Body of pancreas (tissue), 4 donors: ENCODE results near the gene PTPRN2. TPM values are rescaled to one million over a fixed set of nuclear protein-coding genes. Genes with fewer than 3 reads are reported as not detected.

Source experiments
- ATAC-seq: fragments of 150-250 bp; one replicate; pipeline ENCODE4 v1.9.1; 2016
- DNase-seq, 4 donors: peaks; one replicate each; pipeline ENCODE4 v3.0.0-alpha.2; 2019
- H3K27ac ChIP-seq, 4 donors: fragments of 200-600 bp; sonication (generic); 1 replicate in 3 of 4; 2 replicates in 1 of 4; pipeline versions ENCODE4 v1.5.1 to v1.6.1; 2016 to 2019; ENCODE audit warnings: mild to moderate bottlenecking in 1 of 4, mixed read lengths in 1 of 4, moderate library complexity in 1 of 4
- H3K27me3 ChIP-seq, 2 donors: fragments of 200-600 bp; sonication (generic); one replicate each; pipeline ENCODE4 v1.6.0; 2016; ENCODE audit warnings: mild to moderate bottlenecking in 1 of 2
- H3K36me3 ChIP-seq, 2 donors: fragments of 200-600 bp; sonication (generic); replicated peaks in 1 of 2; 2 replicates each; pipeline ENCODE4 v1.5.1; 2016; ENCODE audit warnings: low read depth in 2 of 2; ENCODE audit not compliant: insufficient read depth in 1 of 2
- H3K4me1 ChIP-seq: fragments of 200-600 bp; sonication (generic); one replicate; pipeline ENCODE4 v1.6.0; 2016
- H3K4me3 ChIP-seq, 2 donors: fragments of 200-600 bp; sonication (generic); 1 replicate in 1 of 2; 2 replicates in 1 of 2; pipeline ENCODE4 v1.5.1; 2016 to 2019
- H3K9me3 ChIP-seq, 3 donors: fragments of 200-600 bp; sonication (generic); 1 replicate in 2 of 3; 2 replicates in 1 of 3; pipeline ENCODE4 v1.5.1; 2016
- POLR2A ChIP-seq, 3 donors: fragments of 450-650 bp; IDR thresholded peaks; one replicate each; pipeline ENCODE4 v1.6.1; 2016; ENCODE audit warnings: antibody characterized with exemption in 3 of 3, mild to moderate bottlenecking in 2 of 3
- WGBS, 2 donors: methylation state at CpG; one replicate each; pipeline ENCODE4 v1.1.5; 2017; 5-methylcytosine and 5-hydroxymethylcytosine counted together
- intact Hi-C: fragments of 100-400 bp; cut with DNase I; formaldehyde crosslinking; loops from one replicate; pipeline ENCODE4 v1.15.1; 2023
- total RNA-seq, 2 donors: library from RNA; depleted of rRNA; stranded (reverse); fragments of >200 nt; gene quantifications; one replicate each; pipeline ENCODE4 v1.1.0, GENCODE V29; 2016
- TF ChIP-seq, protein P1 (sequence below), 7 experiments: fragments of 450-650 bp in 4 of 7; fragments of 200-600 bp in 3 of 7; sonication (generic) in 3 of 7; IDR thresholded peaks; one replicate each; pipeline ENCODE4 v1.5.1; 2016 to 2019; ENCODE audit warnings: antibody characterized with exemption in 7 of 7

PTPRN2 gene
- total RNA-seq, 2 donors from 2014 or later = 31.6 to 76.1 TPM

DNA sequence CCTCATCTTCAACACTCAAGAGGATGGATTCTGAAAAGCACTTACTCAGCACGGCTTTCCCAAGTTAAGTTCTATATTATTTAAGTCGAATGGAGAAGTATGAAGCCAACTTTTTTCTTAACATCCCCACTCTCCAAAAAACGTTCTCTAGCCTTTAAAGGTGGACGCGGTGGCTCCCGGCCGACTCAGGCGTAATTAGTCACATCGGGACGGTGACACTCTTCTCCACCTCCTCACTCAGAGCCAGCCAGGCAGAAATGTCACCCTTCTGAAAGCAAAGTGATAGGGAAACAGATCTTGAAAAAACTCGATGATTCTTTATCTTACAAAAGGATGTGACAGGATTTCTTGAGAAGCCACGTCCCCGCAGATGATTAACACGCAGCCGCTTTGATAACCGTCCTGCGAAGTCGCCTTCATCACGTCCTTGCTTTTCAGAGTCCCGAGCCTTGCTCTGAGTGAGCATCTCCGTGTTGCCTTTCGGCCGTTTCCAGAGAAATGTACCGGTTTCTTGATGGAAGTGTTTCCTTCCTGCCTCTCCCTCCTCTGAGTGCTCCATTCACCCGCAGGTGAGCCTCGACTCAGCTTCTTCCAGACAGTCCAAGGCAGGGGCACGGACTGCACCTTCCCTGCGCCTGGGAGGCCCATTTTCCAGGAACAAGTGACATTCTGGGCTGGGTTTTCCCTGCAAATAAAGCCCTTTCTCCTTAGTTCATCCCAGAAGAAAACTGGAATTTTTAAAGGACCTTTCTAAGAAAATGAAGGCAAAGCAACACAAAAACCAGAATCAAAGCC lies 936.1 kb downstream of the PTPRN2 start:
- no peak for DNase-seq

DNA sequence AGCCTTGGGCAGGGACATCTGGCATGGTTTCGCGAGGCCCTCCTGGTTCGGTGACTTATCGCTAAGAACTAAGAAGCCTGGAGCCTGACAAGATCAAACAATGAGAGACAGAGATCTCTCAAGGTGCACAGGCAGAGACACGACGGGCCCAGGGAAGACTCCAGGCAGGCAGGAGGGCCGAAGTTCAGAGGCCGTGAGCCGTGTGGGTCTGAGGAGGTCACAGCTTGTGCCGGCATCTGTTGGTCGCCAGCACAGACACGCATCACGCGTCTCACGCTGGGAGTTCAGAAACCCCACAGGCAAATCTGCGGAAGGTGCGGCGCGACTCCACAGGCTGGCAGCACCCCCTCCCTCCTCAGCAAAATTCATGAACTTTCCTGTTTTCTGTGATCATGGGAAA lies 936.8 kb downstream of the PTPRN2 start:
- no peak overlapping the region for H3K27ac ChIP-seq
- H3K36me3 ChIP-seq = no peaks in the 10 kb centered on the region
- H3K4me3 ChIP-seq = no peak overlapping the region
- no peaks in the 10 kb centered on the region for H3K9me3 ChIP-seq
- TF ChIP-seq, protein P1, sequence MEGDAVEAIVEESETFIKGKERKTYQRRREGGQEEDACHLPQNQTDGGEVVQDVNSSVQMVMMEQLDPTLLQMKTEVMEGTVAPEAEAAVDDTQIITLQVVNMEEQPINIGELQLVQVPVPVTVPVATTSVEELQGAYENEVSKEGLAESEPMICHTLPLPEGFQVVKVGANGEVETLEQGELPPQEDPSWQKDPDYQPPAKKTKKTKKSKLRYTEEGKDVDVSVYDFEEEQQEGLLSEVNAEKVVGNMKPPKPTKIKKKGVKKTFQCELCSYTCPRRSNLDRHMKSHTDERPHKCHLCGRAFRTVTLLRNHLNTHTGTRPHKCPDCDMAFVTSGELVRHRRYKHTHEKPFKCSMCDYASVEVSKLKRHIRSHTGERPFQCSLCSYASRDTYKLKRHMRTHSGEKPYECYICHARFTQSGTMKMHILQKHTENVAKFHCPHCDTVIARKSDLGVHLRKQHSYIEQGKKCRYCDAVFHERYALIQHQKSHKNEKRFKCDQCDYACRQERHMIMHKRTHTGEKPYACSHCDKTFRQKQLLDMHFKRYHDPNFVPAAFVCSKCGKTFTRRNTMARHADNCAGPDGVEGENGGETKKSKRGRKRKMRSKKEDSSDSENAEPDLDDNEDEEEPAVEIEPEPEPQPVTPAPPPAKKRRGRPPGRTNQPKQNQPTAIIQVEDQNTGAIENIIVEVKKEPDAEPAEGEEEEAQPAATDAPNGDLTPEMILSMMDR (IDR thresholded peaks at IDR 0.05) = no peak
- no peak for TF ChIP-seq POLR2A (IDR thresholded peaks at IDR 0.05)
- H3K27me3 ChIP-seq = no peaks in the 10 kb centered on the region
- DNase-seq (no peak), ATAC-seq (no peak)
- H3K4me1 ChIP-seq = no peaks in the 10 kb centered on the region
- 85 to 94% methylated on average over 18 to 19 of the region's 19 CpGs for WGBS, 2 donors
- intact Hi-C loops = no loop called here

More for the DNA sequence above, 936.1 kb downstream of the PTPRN2 start:
- no peaks in the 10 kb centered on the region for H3K27me3 ChIP-seq
- H3K27ac ChIP-seq = no peak overlapping the region
- no peak for ATAC-seq
- no peak for TF ChIP-seq POLR2A (IDR thresholded peaks at IDR 0.05)
- TF ChIP-seq, protein P1 (IDR thresholded peaks at IDR 0.05) = no peak
- WGBS, 2 donors = 76 to 84% methylated on average over 28 of the region's 28 CpGs
- no peaks in the 10 kb centered on the region for H3K9me3 ChIP-seq
- no peaks in the 10 kb centered on the region for H3K4me1 ChIP-seq
- no peak overlapping the region for H3K4me3 ChIP-seq
- intact Hi-C loops = no loop called here
- no peaks in the 10 kb centered on the region for H3K36me3 ChIP-seq

DNA sequence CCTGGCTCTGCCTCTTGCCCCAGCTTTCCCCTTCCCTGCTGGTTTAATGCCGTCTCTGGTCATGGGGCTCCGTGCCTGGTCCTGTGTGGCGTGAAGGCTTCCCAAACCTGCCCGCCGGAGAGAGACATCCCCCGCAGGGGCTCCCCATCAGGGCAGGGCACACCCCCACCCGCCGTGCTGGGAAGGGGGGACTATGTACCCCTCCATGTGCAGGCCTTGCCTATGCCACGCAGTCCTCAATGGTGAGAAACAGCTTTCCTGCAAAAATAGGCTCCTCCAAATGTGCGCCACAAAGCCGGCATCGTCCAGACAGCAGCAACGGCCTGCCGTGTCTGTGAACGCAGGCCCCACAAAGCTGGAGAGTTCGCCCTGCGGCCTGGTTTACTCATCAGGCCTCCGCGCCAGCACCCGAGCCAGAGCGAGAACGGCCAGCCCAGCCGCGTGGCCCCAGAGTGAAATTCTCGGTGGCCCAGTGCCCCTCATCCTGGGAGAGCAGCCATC lies 937.4 kb downstream of the PTPRN2 start:
- ATAC-seq = no peak
- 91 to 100% methylated on average over 12 to 23 of the region's 25 CpGs for WGBS, 2 donors
- no peaks in the 10 kb centered on the region for H3K4me1 ChIP-seq
- TF ChIP-seq, protein P1 (IDR thresholded peaks at IDR 0.05) = no peak
- no peak for TF ChIP-seq POLR2A (IDR thresholded peaks at IDR 0.05)
- H3K4me3 ChIP-seq = no peak overlapping the region
- H3K27me3 ChIP-seq = no peaks in the 10 kb centered on the region
- no peak for DNase-seq
- H3K36me3 ChIP-seq = no peaks in the 10 kb centered on the region
- no peaks in the 10 kb centered on the region for H3K9me3 ChIP-seq
- intact Hi-C loops = no loop called here
- H3K27ac ChIP-seq = no peak overlapping the region

DNA sequence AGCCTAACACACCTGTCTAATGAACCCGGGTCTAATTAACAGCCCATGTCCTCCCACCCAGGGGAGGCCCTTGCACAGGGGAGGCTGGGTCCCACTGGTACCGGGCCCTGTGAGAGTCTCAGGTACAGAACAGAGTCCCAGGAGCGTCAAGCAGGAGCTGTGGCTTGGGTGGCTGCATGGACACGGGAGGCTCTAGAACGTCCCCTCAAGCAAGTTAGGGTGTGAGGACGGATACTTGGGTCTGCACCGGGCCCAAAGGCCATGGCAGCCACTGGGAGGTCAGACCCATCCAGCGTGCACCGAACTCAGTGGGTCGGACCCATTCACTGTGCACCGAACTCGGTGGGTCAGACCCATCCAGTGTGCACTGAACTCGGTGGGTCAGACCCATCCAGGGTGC lies 941.1 kb downstream of the PTPRN2 start:
- H3K36me3 ChIP-seq = no peaks in the 10 kb centered on the region
- TF ChIP-seq, protein P1 (IDR thresholded peaks at IDR 0.05) = no peak
- TF ChIP-seq POLR2A (IDR thresholded peaks at IDR 0.05) = no peak
- no peaks in the 10 kb centered on the region for H3K9me3 ChIP-seq
- no peaks in the 10 kb centered on the region for H3K4me1 ChIP-seq
- no peak for DNase-seq
- WGBS, 2 donors = 92 to 95% methylated on average over 7 to 12 of the region's 13 CpGs
- no peak for ATAC-seq
- no peaks in the 10 kb centered on the region for H3K27me3 ChIP-seq
- H3K27ac ChIP-seq = no peak overlapping the region
- no peak overlapping the region for H3K4me3 ChIP-seq
- intact Hi-C loops = no loop called here

DNA sequence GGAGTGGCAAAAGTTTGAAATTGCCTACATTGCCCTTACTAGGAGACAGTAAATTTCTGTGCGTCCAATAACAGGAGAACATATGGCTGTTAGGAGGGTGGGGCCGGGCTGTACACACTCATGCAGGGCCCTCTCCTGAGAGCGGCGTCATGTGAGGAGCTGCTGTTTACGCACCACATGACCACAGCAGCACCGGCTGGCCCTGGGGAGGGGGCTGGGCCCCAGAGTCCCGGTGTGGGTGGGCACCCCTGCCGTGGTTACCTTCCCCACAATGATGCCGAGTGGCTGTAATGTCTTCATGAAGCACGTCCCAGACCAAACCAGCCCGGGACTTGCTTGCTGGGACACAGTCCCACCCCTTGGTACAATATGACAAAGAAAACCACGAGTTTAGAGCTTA lies 942.1 kb downstream of the PTPRN2 start:
- no peak overlapping the region for H3K4me3 ChIP-seq
- no peaks in the 10 kb centered on the region for H3K36me3 ChIP-seq
- no peaks in the 10 kb centered on the region for H3K4me1 ChIP-seq
- intact Hi-C loops = no loop called here
- H3K9me3 ChIP-seq = peaks cover 0 to 5% (median 0%) of the 10 kb centered on the region in 3 donors
- H3K27me3 ChIP-seq = no peaks in the 10 kb centered on the region
- H3K27ac ChIP-seq = no peak overlapping the region
- 82% methylated on average over 8 to 12 of the region's 12 CpGs for WGBS, 2 donors
- DNase-seq = no peak
- no peak for ATAC-seq
- TF ChIP-seq, protein P1 (IDR thresholded peaks at IDR 0.05) = no peak
- TF ChIP-seq POLR2A (IDR thresholded peaks at IDR 0.05) = no peak
